ENCODE measurements around the gene EXOSC3. TPM values are rescaled to one million over a fixed set of nuclear protein-coding genes. Genes with fewer than 3 reads are reported as not detected.
A peak's percentile ranks its signal among the peaks of the same experiment; 100 is the strongest.

The EXOSC3 gene
- total and polyA plus RNA-seq, 9 of the 15 experiments (the other 6 are each of a cell fraction or from before 2014, with no cell fraction given), result 18.5 to 266 (median 114) TPM

DNA sequence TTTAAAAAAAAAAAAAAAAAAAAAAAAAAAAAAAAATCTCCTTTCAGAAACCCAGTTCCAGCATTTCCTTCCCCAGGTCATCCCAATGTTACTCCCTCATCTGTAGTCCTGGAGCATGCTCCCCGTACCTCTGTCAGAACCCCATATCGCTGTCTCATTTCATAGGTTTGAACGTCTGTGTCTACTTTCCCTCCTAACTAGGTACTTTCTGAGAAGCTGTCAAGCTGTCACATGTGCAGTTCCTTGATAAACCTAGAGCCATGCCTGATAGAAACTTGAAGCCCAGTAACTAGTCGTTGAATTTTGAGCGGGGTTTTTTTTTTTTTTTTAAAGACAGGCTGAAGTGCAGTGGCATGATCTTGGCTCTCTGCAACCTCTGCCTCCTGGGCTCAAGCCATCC lies 15.6 kb downstream of the EXOSC3 start (continued):
- TF ChIP-seq NEUROD1 (IDR thresholded peaks at IDR 0.05; ENCODE audit: borderline replicate concordance, low read depth, low read length, partially characterized antibody), result no peak
- TF ChIP-seq NRF1 (conservative IDR thresholded peaks at IDR 0.05 in 1 of 2, IDR thresholded peaks at IDR 0.05 in 1 of 2), result peak; percentile 71 to 73
- TF ChIP-seq CEBPG (CRISPR knock-in tag; IDR thresholded peaks at IDR 0.05), result no peak
- no peak for TF ChIP-seq CEBPG (tag; conservative IDR thresholded peaks at IDR 0.05 in 1 of 2, IDR thresholded peaks at IDR 0.05 in 1 of 2)
- no peak for TF ChIP-seq FOXM1 (IDR thresholded peaks at IDR 0.05; ENCODE audit: low read depth)
- TF ChIP-seq FOXM1 (CRISPR knock-in tag; IDR thresholded peaks at IDR 0.05; ENCODE audit: low read depth), result no peak
- no peak for TF ChIP-seq PRDM10 (IDR thresholded peaks at IDR 0.05; ENCODE audit: partially characterized antibody)
- no peak for TF ChIP-seq ZBTB7A (IDR thresholded peaks at IDR 0.05; ENCODE audit: borderline replicate concordance, control insufficient read depth, low read depth, low read length)
- TF ChIP-seq, protein P1, sequence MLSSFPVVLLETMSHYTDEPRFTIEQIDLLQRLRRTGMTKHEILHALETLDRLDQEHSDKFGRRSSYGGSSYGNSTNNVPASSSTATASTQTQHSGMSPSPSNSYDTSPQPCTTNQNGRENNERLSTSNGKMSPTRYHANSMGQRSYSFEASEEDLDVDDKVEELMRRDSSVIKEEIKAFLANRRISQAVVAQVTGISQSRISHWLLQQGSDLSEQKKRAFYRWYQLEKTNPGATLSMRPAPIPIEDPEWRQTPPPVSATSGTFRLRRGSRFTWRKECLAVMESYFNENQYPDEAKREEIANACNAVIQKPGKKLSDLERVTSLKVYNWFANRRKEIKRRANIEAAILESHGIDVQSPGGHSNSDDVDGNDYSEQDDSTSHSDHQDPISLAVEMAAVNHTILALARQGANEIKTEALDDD (IDR thresholded peaks at IDR 0.05), result peak; percentile 97
- TF ChIP-seq SRSF7 (optimal IDR thresholded peaks at IDR 0.05; ENCODE audit: low read depth, low read length), result no peak
- peak; percentile 82 for TF ChIP-seq SMARCA4 (IDR thresholded peaks at IDR 0.05)
- peak; percentile 60; the same call in 1 of the 2 replicates for TF ChIP-seq NCOR1 (IDR thresholded peaks at IDR 0.05)
- no peak for TF ChIP-seq ZNF696 (CRISPR knock-in tag; conservative IDR thresholded peaks at IDR 0.05)
- no peak for TF ChIP-seq PHF8 (IDR thresholded peaks at IDR 0.05; ENCODE audit: borderline replicate concordance, low read length)
- no peak for TF ChIP-seq ZNF778 (CRISPR knock-in tag; IDR thresholded peaks at IDR 0.05)
- TF ChIP-seq U2AF1 (optimal IDR thresholded peaks at IDR 0.05; ENCODE audit: low read depth, low read length), result no peak
- no peak for TF ChIP-seq KAT8 (IDR thresholded peaks at IDR 0.05; ENCODE audit: low read depth)
- TF ChIP-seq GABPA (tag; conservative IDR thresholded peaks at IDR 0.05; ENCODE audit: low read depth), result no peak
- TF ChIP-seq ZNF24 (IDR thresholded peaks at IDR 0.05), result no peak
- TF ChIP-seq POLR2AphosphoS5 (IDR thresholded peaks at IDR 0.05; ENCODE audit: control insufficient read depth, insufficient read depth, low read depth, low read length), result peak; percentile 54; the same call in 1 of the 2 replicates
- no peak for TF ChIP-seq PBX2 (CRISPR knock-in tag; IDR thresholded peaks at IDR 0.05; ENCODE audit: low read depth)
- peak; percentile 68 for TF ChIP-seq PBX2 (tag; conservative IDR thresholded peaks at IDR 0.05; ENCODE audit: low read depth)

Data from K562 (cell line).